ENCODE data around the gene FGF12. TPM values are rescaled to one million over a fixed set of nuclear protein-coding genes. Genes with fewer than 3 reads are reported as not detected.

Gene FGF12
- polyA plus RNA-seq, 2 donors, result 1.2 to 1.5 TPM

DNA sequence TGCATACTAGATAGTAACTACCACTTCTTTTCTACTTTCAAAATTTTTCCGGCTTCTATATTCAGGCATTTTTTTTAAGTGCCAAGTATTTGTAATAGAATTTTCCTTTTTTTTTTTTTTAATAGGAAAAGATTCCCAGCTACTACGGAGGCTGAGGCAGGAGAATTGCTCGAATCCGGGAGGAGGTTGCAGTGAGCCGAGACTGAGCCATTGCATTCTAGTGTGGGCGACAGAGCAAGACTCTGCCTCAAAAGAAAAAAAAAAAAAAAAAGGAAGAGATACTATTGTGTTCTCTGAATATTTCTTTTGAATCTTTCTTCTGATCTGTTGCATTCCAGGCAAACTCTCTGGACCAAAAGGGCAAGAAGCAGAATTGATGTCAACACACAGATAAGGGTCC, 557.3 kb downstream of the FGF12 start:
- 71% methylated on average over 6 of the region's 6 CpGs for WGBS, 2 donors
- Histone ChIP-seq H3K4me1 (ENCODE audit: control insufficient read depth in 2 of 2, insufficient read depth in 2 of 2, low read length in 1 of 2) (no peaks in the 10 kb centered on the region), H3K27me3 (ENCODE audit: control insufficient read depth in 1 of 2, insufficient read depth in 2 of 2, low read length in 2 of 2) (no peaks in the 10 kb centered on the region), H3K27ac (ENCODE audit: low read depth in 2 of 2, low read length in 1 of 2) (no peak overlapping the region), H3K4me3 (ENCODE audit: low read depth in 1 of 2, low read length in 2 of 2) (no peak overlapping the region), H3K36me3 (ENCODE audit: control insufficient read depth in 2 of 2, insufficient read depth in 2 of 2, low read length in 1 of 2) (no peaks in the 10 kb centered on the region), H3K9me3 (ENCODE audit: control insufficient read depth in 2 of 2, insufficient read depth in 1 of 2, low read depth in 1 of 2, low read length in 1 of 2) (no peaks in the 10 kb centered on the region)

DNA sequence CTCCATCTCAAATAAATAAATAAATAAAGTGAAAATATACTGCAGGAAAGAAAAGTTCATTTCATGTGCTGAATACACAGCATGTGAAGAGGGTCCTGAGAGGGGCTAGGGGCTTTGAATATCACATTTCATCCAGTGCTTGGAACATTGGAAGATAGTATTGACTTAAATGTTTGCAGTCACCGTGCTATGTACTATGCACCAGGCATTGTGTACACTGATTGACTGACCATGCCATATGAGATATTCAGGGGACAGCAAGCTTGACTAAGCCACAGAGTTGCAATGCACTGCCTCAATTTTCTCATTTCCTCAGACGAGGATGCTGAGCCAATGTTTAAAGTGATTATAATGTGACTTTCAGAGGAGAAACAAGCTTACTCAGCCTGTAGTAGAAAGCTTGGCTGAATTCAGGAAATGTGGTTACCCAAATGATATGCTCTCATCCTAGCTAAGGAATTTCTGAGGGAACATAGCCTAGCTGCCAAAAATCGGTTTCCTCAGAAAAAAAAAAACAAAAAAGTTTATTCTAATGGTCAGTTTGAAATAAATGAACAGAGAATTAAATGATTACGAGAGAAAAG, 557.9 kb downstream of the FGF12 start:
- 65 to 78% methylated on average over 4 of the region's 4 CpGs for WGBS, 2 donors
- Histone ChIP-seq H3K27me3 (ENCODE audit: control insufficient read depth in 1 of 2, insufficient read depth in 2 of 2, low read length in 2 of 2) (no peaks in the 10 kb centered on the region), H3K4me3 (ENCODE audit: low read depth in 1 of 2, low read length in 2 of 2) (no peak overlapping the region), H3K36me3 (ENCODE audit: control insufficient read depth in 2 of 2, insufficient read depth in 2 of 2, low read length in 1 of 2) (no peaks in the 10 kb centered on the region), H3K9me3 (ENCODE audit: control insufficient read depth in 2 of 2, insufficient read depth in 1 of 2, low read depth in 1 of 2, low read length in 1 of 2) (no peaks in the 10 kb centered on the region), H3K27ac (ENCODE audit: low read depth in 2 of 2, low read length in 1 of 2) (no peak overlapping the region), H3K4me1 (ENCODE audit: control insufficient read depth in 2 of 2, insufficient read depth in 2 of 2, low read length in 1 of 2) (no peaks in the 10 kb centered on the region)

DNA sequence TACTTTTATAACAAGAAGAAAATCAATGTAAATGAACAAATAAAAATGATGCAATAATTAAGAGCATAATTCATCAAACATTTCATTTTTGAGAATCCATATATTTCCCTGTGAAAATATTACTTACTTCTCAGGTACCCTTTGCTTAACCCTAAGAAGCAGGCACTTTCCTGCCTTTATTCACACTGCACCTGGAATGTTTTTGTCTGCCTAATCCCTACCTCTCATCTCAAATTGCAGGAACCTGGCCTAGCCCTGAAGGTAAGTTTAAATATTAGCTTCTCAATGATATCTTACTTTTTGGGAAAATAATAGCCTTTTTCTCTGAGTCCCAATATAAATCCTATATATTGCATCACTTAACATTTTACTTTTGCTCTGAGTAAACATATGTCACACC, 559.1 kb downstream of the FGF12 start:
- H3K4me1 ChIP-seq (ENCODE audit: control insufficient read depth in 2 of 2, insufficient read depth in 2 of 2, low read length in 1 of 2), result no peaks in the 10 kb centered on the region

DNA sequence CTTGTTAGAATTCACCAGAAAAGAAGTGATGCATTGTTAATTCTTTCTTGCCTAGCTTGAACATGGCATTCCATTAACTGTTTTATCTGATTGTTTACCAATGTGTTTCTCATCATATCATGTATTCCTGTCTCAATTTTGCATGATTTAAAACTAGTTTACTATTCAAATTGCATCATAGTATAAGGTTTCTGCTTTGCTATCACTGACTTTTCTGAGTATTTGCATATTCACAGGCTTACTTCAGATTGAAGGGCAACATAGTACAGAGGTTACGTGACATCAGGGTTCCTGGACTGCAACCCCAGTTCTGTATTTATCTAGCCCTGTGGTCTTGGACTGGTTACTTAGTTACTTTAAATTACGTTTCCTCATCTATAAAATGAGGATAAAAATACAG, 561.8 kb downstream of the FGF12 start:
- Histone ChIP-seq H3K4me1 (ENCODE audit: control insufficient read depth in 2 of 2, insufficient read depth in 2 of 2, low read length in 1 of 2) (no peaks in the 10 kb centered on the region), H3K4me3 (ENCODE audit: low read depth in 1 of 2, low read length in 2 of 2) (no peak overlapping the region), H3K9me3 (ENCODE audit: control insufficient read depth in 2 of 2, insufficient read depth in 1 of 2, low read depth in 1 of 2, low read length in 1 of 2) (no peaks in the 10 kb centered on the region), H3K27me3 (ENCODE audit: control insufficient read depth in 1 of 2, insufficient read depth in 2 of 2, low read length in 2 of 2) (no peaks in the 10 kb centered on the region), H3K27ac (ENCODE audit: low read depth in 2 of 2, low read length in 1 of 2) (no peak overlapping the region), H3K36me3 (ENCODE audit: control insufficient read depth in 2 of 2, insufficient read depth in 2 of 2, low read length in 1 of 2) (no peaks in the 10 kb centered on the region)
- WGBS, 2 donors, result 67 to 83% methylated on average over 2 of the region's 2 CpGs

More for the DNA sequence above, 559.1 kb downstream of the FGF12 start:
- H3K27me3 ChIP-seq (ENCODE audit: control insufficient read depth in 1 of 2, insufficient read depth in 2 of 2, low read length in 2 of 2), result no peaks in the 10 kb centered on the region
- H3K4me3 ChIP-seq (ENCODE audit: low read depth in 1 of 2, low read length in 2 of 2), result no peak overlapping the region
- no peaks in the 10 kb centered on the region for H3K36me3 ChIP-seq (ENCODE audit: control insufficient read depth in 2 of 2, insufficient read depth in 2 of 2, low read length in 1 of 2)
- no peak overlapping the region for H3K27ac ChIP-seq (ENCODE audit: low read depth in 2 of 2, low read length in 1 of 2)
- H3K9me3 ChIP-seq (ENCODE audit: control insufficient read depth in 2 of 2, insufficient read depth in 1 of 2, low read depth in 1 of 2, low read length in 1 of 2), result no peaks in the 10 kb centered on the region

DNA sequence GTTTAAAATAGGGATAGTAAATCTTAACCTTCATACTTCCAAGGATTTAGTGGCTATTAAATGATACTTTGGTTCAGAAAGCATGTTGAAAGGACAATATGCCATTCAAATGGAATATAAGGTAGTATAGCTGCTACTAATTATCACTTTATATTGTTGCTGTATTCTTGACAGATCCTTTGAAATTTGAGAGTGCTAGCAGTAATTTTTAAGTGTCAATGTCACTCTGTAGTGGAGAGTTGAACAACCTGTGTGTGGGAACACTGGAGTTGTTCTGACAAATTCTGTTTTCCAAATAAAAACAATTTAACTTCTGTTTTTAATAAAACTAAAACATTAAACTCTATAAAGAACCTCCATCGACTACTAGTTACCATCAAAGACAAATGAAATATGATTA, 565.7 kb downstream of the FGF12 start:
- H3K4me3 ChIP-seq (ENCODE audit: low read depth in 1 of 2, low read length in 2 of 2), result no peak overlapping the region
- no peaks in the 10 kb centered on the region for H3K36me3 ChIP-seq (ENCODE audit: control insufficient read depth in 2 of 2, insufficient read depth in 2 of 2, low read length in 1 of 2)
- H3K4me1 ChIP-seq (ENCODE audit: control insufficient read depth in 2 of 2, insufficient read depth in 2 of 2, low read length in 1 of 2), result no peaks in the 10 kb centered on the region
- no peak overlapping the region for H3K27ac ChIP-seq (ENCODE audit: low read depth in 2 of 2, low read length in 1 of 2)
- WGBS, 2 donors, result 73 to 74% methylated on average over 1 of the region's 1 CpG
- no peaks in the 10 kb centered on the region for H3K27me3 ChIP-seq (ENCODE audit: control insufficient read depth in 1 of 2, insufficient read depth in 2 of 2, low read length in 2 of 2)
- H3K9me3 ChIP-seq (ENCODE audit: control insufficient read depth in 2 of 2, insufficient read depth in 1 of 2, low read depth in 1 of 2, low read length in 1 of 2), result no peaks in the 10 kb centered on the region

DNA sequence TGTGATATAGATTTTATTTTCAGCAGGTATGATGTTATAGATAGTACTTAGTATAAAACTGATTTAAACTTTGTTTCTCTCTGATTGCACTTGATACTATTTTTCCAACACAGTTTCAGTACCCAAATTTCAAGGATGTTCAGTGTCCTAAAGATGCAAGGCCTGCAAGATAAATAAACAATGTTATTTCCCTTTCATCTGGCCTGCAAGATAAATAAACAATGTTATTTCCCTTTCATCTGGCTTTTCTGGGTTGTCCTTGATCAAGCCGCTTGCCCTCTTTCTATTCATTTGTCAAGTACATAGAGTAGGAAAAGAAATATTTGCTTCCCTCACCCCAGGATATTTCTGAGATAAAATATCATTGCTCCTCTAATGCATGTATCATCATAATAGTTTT, 571.0 kb downstream of the FGF12 start:
- no peaks in the 10 kb centered on the region for H3K4me1 ChIP-seq (ENCODE audit: control insufficient read depth in 2 of 2, insufficient read depth in 2 of 2, low read length in 1 of 2)
- WGBS, 2 donors, result 56 to 68% methylated on average over 1 of the region's 1 CpG
- no peaks in the 10 kb centered on the region for H3K27me3 ChIP-seq (ENCODE audit: control insufficient read depth in 1 of 2, insufficient read depth in 2 of 2, low read length in 2 of 2)
- no peaks in the 10 kb centered on the region for H3K36me3 ChIP-seq (ENCODE audit: control insufficient read depth in 2 of 2, insufficient read depth in 2 of 2, low read length in 1 of 2)
- H3K4me3 ChIP-seq (ENCODE audit: low read depth in 1 of 2, low read length in 2 of 2), result no peak overlapping the region
- H3K27ac ChIP-seq (ENCODE audit: low read depth in 2 of 2, low read length in 1 of 2), result no peak overlapping the region
- H3K9me3 ChIP-seq (ENCODE audit: control insufficient read depth in 2 of 2, insufficient read depth in 1 of 2, low read depth in 1 of 2, low read length in 1 of 2), result no peaks in the 10 kb centered on the region

DNA sequence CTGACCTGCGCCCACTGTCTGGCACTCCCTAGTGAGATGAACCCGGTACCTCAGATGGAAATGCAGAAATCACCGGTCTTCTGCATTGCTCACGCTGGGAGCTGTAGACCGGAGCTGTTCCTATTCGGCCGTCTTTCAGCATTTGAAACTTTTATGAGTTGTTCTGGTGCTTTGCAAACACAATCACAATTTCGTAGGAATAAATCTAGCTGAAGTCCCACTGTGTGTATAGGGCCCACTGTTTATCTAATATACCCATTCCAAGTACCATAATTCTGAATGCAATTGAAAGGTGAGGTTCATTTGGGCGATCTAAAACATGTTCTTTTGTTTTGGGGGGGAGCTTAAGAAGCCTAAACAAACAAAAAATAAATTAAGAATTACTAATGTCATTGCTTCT, 572.1 kb downstream of the FGF12 start:
- 21 to 37% methylated on average over 7 to 9 of the region's 9 CpGs for WGBS, 2 donors
- H3K4me1 ChIP-seq (ENCODE audit: control insufficient read depth in 2 of 2, insufficient read depth in 2 of 2, low read length in 1 of 2), result no peaks in the 10 kb centered on the region
- H3K4me3 ChIP-seq (ENCODE audit: low read depth in 1 of 2, low read length in 2 of 2), result no peak overlapping the region
- H3K27ac ChIP-seq (ENCODE audit: low read depth in 2 of 2, low read length in 1 of 2), result no peak overlapping the region
- no peaks in the 10 kb centered on the region for H3K27me3 ChIP-seq (ENCODE audit: control insufficient read depth in 1 of 2, insufficient read depth in 2 of 2, low read length in 2 of 2)
- H3K36me3 ChIP-seq (ENCODE audit: control insufficient read depth in 2 of 2, insufficient read depth in 2 of 2, low read length in 1 of 2), result no peaks in the 10 kb centered on the region
- no peaks in the 10 kb centered on the region for H3K9me3 ChIP-seq (ENCODE audit: control insufficient read depth in 2 of 2, insufficient read depth in 1 of 2, low read depth in 1 of 2, low read length in 1 of 2)

DNA sequence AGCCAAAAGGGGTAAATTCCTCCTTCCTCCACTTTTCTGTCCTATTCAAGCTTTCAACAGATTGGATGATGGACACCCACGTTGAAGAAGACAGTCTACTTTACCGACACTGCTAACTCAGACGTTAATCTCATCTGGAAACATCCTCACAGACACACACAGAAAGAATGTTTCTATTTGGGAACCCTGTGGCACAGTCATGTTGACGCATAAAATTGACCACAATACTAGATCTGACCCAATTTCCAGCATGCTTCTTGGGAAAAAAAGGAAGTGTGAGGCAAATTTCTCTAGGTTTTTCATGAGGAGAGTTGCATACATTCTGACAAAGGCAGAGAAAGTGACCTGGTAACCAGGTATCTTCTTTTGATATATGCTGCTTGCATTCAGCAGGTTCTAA, 594.1 kb downstream of the FGF12 start:
- no peak overlapping the region for H3K4me3 ChIP-seq (ENCODE audit: low read depth in 1 of 2, low read length in 2 of 2)
- H3K9me3 ChIP-seq (ENCODE audit: control insufficient read depth in 2 of 2, insufficient read depth in 1 of 2, low read depth in 1 of 2, low read length in 1 of 2), result no peaks in the 10 kb centered on the region
- H3K4me1 ChIP-seq (ENCODE audit: control insufficient read depth in 2 of 2, insufficient read depth in 2 of 2, low read length in 1 of 2), result no peaks in the 10 kb centered on the region
- WGBS, 2 donors, result 81 to 93% methylated on average over 4 of the region's 4 CpGs
- no peaks in the 10 kb centered on the region for H3K36me3 ChIP-seq (ENCODE audit: control insufficient read depth in 2 of 2, insufficient read depth in 2 of 2, low read length in 1 of 2)
- no peak overlapping the region for H3K27ac ChIP-seq (ENCODE audit: low read depth in 2 of 2, low read length in 1 of 2)
- no peaks in the 10 kb centered on the region for H3K27me3 ChIP-seq (ENCODE audit: control insufficient read depth in 1 of 2, insufficient read depth in 2 of 2, low read length in 2 of 2)

DNA sequence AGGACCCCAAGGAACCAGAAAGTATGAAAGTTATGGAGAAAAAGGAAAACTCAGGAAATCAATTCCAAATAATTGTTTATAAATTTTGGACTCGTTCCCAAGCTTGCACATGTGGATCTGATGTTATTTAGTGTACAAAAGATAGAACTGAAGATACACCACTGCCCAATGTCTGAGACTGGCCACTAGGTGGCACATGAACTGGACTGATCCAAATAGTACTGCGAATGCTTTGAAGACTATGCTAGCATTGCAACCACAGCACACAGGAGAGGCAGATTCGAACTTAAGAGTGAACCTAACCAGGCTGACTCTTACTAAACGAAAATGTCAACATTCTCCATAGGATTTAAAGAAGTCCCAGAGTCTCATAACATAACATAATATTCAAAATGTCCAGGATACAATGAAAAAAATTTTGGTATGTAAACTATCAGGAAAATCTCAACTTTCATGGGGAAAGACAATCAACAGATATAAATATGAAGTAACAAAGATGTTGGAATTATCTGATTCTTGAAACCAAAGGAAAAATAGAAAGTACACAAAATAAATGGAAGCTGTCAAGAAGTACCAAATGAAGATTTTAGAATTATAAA, 596.7 kb downstream of the FGF12 start:
- 21 to 30% methylated on average over 4 of the region's 4 CpGs for WGBS, 2 donors

DNA sequence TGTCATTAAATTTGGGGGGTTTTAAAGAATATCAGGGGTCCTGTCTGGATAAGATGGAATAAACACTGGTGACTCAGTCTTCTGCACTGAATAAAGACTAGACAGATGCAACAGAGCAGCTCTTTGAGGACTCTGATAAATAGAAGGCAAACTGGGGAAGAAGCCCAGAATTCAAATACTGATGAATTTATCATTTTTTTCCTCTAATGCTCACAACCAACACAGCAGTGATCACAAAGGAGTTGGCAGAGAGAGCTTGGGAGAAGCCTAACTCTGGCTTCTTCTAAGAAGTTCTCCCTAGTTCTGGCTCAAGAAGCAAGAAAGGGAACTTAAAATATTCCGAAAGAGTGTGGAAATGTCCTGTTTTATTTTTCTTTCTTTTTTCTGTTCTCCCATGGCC, 597.8 kb downstream of the FGF12 start:
- WGBS, 2 donors, result 86 to 96% methylated on average over 1 of the region's 1 CpG
- Histone ChIP-seq H3K27me3 (ENCODE audit: control insufficient read depth in 1 of 2, insufficient read depth in 2 of 2, low read length in 2 of 2) (no peaks in the 10 kb centered on the region), H3K4me3 (ENCODE audit: low read depth in 1 of 2, low read length in 2 of 2) (no peak overlapping the region), H3K27ac (ENCODE audit: low read depth in 2 of 2, low read length in 1 of 2) (no peak overlapping the region), H3K4me1 (ENCODE audit: control insufficient read depth in 2 of 2, insufficient read depth in 2 of 2, low read length in 1 of 2) (no peaks in the 10 kb centered on the region), H3K9me3 (ENCODE audit: control insufficient read depth in 2 of 2, insufficient read depth in 1 of 2, low read depth in 1 of 2, low read length in 1 of 2) (no peaks in the 10 kb centered on the region), H3K36me3 (ENCODE audit: control insufficient read depth in 2 of 2, insufficient read depth in 2 of 2, low read length in 1 of 2) (no peaks in the 10 kb centered on the region)

More for the DNA sequence above, 596.7 kb downstream of the FGF12 start:
- Histone ChIP-seq H3K4me1 (ENCODE audit: control insufficient read depth in 2 of 2, insufficient read depth in 2 of 2, low read length in 1 of 2) (no peaks in the 10 kb centered on the region), H3K36me3 (ENCODE audit: control insufficient read depth in 2 of 2, insufficient read depth in 2 of 2, low read length in 1 of 2) (no peaks in the 10 kb centered on the region), H3K9me3 (ENCODE audit: control insufficient read depth in 2 of 2, insufficient read depth in 1 of 2, low read depth in 1 of 2, low read length in 1 of 2) (no peaks in the 10 kb centered on the region), H3K27ac (ENCODE audit: low read depth in 2 of 2, low read length in 1 of 2) (no peak overlapping the region), H3K4me3 (ENCODE audit: low read depth in 1 of 2, low read length in 2 of 2) (no peak overlapping the region), H3K27me3 (ENCODE audit: control insufficient read depth in 1 of 2, insufficient read depth in 2 of 2, low read length in 2 of 2) (no peaks in the 10 kb centered on the region)
